ENCODE results near the gene CNTN4. TPM values are rescaled to one million over a fixed set of nuclear protein-coding genes. Genes with fewer than 3 reads are reported as not detected.

CNTN4 gene
- total RNA-seq, 1 donor from 2014 or later, result 1.6 TPM

- DNase-seq (ENCODE audit: low read depth), result no peak
- no peak for TF ChIP-seq CTCF (conservative IDR thresholded peaks at IDR 0.05; ENCODE audit: low read depth, low read length)
- no peak overlapping the region for H3K4me3 ChIP-seq (ENCODE audit: low read depth, low read length)
Measured at GRCh38 chr3:3087716-3088465, 989.2 kb downstream of the CNTN4 start.

GRCh38 chr3:3089017-3089416, 990.4 kb downstream of the CNTN4 start:
- TF ChIP-seq CTCF (conservative IDR thresholded peaks at IDR 0.05; ENCODE audit: low read depth, low read length), result no peak
- DNase-seq (ENCODE audit: low read depth), result no peak
- H3K4me3 ChIP-seq (ENCODE audit: low read depth, low read length), result no peak overlapping the region

- no peak overlapping the region for H3K4me3 ChIP-seq (ENCODE audit: low read depth, low read length)
- TF ChIP-seq CTCF (conservative IDR thresholded peaks at IDR 0.05; ENCODE audit: low read depth, low read length), result no peak
- no peak for DNase-seq (ENCODE audit: low read depth)
Measured at GRCh38 chr3:3097958-3098357, 999.3 kb downstream of the CNTN4 start.

GRCh38 chr3:3101660-3102458, 1003.2 kb downstream of the CNTN4 start:
- H3K4me3 ChIP-seq (ENCODE audit: low read depth, low read length), result no peak overlapping the region
- no peak for TF ChIP-seq CTCF (conservative IDR thresholded peaks at IDR 0.05; ENCODE audit: low read depth, low read length)
- no peak for DNase-seq (ENCODE audit: low read depth)

GRCh38 chr3:3102751-3103150, 1004.1 kb downstream of the CNTN4 start:
- TF ChIP-seq CTCF (conservative IDR thresholded peaks at IDR 0.05; ENCODE audit: low read depth, low read length), result no peak
- DNase-seq (ENCODE audit: low read depth), result no peak
- H3K4me3 ChIP-seq (ENCODE audit: low read depth, low read length), result no peak overlapping the region

GRCh38 chr3:3105246-3105645, 1006.6 kb downstream of the CNTN4 start:
- TF ChIP-seq CTCF (conservative IDR thresholded peaks at IDR 0.05; ENCODE audit: low read depth, low read length), result no peak
- DNase-seq (ENCODE audit: low read depth), result no peak
- no peak overlapping the region for H3K4me3 ChIP-seq (ENCODE audit: low read depth, low read length)

Measured in epithelial cell of proximal tubule (primary cell).